Subcutaneous adipose tissue (tissue), 4 donors: ENCODE data around the gene MCTP2. TPM values are rescaled to one million over a fixed set of nuclear protein-coding genes. Genes with fewer than 3 reads are reported as not detected.

Experiments used
- total RNA-seq, 4 donors: library from RNA; depleted of rRNA; stranded (reverse); fragments of >200 nt; gene quantifications; one replicate each; pipeline ENCODE4 v1.1.0, GENCODE V29; 2016
- TF ChIP-seq, protein P1 (sequence below): fragments of 450-650 bp; IDR thresholded peaks from one replicate; pipeline ENCODE4 v1.5.1; 2016; ENCODE audit warnings: low read depth, mild to moderate bottlenecking, control low read depth, antibody characterized with exemption, moderate library complexity

MCTP2 gene
- 1 to 10 TPM; 2.6 to 5.5 (median 4.6) TPM for total RNA-seq

GRCh38 chr15:94230883-94231722, at the start of gene MCTP2:
MCTP2 (plus strand) TSS chr15:94231561; CDS start chr15:94298266, 66,705 bp downstream.
- TF ChIP-seq, protein P1, sequence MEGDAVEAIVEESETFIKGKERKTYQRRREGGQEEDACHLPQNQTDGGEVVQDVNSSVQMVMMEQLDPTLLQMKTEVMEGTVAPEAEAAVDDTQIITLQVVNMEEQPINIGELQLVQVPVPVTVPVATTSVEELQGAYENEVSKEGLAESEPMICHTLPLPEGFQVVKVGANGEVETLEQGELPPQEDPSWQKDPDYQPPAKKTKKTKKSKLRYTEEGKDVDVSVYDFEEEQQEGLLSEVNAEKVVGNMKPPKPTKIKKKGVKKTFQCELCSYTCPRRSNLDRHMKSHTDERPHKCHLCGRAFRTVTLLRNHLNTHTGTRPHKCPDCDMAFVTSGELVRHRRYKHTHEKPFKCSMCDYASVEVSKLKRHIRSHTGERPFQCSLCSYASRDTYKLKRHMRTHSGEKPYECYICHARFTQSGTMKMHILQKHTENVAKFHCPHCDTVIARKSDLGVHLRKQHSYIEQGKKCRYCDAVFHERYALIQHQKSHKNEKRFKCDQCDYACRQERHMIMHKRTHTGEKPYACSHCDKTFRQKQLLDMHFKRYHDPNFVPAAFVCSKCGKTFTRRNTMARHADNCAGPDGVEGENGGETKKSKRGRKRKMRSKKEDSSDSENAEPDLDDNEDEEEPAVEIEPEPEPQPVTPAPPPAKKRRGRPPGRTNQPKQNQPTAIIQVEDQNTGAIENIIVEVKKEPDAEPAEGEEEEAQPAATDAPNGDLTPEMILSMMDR = no peak

DNA sequence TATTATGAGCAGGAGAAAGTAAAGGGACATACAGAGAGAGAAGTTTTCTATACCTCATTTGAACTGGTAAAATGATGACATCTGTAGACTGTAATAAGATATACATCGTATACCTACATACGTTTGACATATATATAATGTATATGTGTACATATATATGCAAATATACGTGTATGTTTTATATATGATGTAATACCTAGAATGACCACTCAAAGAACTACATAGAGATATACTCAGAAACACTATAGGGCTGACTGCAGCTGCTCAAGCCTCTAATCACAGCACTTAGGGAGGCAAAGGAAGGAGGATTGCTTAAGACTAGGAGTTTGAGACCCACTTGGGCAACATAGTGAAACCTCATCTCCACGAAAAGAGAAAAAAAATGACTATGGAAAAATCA, 48.5 kb upstream of the MCTP2 start:
- TF ChIP-seq, protein P1 = no peak

DNA sequence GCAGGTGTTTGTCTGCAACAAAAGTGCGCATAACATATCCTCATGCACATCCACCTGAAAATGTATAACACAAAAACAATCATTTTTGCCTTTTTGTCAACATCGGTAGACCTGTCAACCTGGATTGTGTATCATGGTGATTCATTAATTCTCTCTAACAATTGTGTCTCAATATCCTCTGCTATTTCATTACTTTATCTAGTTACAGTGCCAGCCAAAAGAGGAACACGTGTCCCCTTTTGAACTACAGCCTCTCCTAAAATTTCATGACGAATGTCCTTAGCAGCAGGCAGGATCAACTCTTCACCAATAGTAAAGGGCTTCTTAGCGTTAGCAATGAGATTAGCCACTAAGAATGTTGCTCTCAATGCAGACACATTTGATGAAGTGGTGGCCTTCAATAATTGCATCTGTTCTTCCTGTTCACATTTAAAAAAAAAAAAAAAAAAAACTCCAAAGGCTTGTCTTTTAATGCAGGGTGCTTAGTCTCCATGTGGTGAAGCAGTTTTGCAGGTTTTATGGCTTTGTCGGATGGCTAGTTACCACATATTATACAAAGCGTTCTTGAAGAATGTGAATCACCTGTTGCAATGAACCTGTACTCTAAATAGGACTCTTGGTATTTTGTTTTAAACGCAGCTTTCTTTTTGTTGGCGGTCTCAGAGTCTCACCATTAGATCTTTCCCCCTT, 45.7 kb upstream of the MCTP2 start:
- TF ChIP-seq, protein P1 = no peak

DNA sequence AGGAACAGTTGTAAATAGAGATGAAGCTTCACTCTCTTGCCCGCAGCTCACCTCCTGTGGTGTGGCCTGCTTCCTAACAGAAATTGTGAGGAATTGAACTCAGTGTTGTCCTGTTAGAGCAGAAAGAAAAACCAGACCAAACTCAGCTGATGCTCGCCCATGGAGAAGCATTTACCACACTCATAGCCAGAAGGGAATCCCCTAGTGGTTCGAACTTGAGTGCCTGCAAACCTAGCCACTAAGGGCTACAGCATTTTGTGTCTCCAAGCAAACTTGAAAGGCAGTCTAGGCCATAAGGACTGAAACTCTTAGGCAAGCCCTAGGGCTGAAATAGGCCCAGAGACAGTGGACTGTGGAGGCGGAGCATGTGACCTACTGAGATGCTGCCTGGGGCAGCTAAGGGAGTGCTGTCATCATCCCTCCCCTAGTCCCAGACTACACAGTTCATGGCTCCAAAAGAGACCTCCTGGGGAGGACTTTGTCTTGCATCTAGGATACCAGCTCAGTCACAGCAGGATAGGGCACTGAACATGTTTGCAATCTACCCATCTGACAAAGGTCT, 44.5 kb upstream of the MCTP2 start:
- TF ChIP-seq, protein P1 = no peak

- TF ChIP-seq, protein P1 = no peak
Observed at GRCh38 chr15:94193906-94194305, 37.5 kb upstream of the MCTP2 start.

- TF ChIP-seq, protein P1 = no peak
Observed at GRCh38 chr15:94196531-94196930, 34.8 kb upstream of the MCTP2 start.

DNA sequence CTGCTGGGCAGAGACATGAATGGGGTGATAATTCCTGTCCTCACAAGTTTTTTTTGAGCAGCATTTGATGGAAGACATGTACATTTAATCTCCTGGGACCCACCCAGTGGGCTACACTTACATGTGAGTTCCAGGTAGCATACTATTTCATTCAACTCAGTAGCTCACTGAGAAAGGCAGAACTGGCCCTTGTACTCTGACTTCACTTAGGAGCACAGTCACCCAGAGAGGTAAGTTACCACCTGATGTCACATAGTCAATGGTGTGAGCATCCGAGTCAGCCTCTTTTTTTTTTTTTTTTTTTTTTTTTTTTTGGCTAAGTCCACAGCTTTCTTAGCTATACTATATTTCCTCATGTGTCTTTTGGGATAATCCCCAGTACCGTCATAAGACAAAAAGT, 32.7 kb upstream of the MCTP2 start:
- TF ChIP-seq, protein P1 = no peak
